Mesenteric fat pad (tissue), 1 donor: ENCODE measurements around the gene PODXL. TPM values are rescaled to one million over a fixed set of nuclear protein-coding genes. Genes with fewer than 3 reads are reported as not detected.
A peak's percentile ranks its signal among the peaks of the same experiment; 100 is the strongest.

ENCODE experiments used
- DNase-seq: peaks from one replicate; pipeline ENCODE4 v3.0.0-alpha.2; 2020; ENCODE audit warnings: low spot score
- total RNA-seq: library from RNA; stranded (reverse); fragmentation: NEBNext Ultra II Directional; extraction: Animal tissue kit (Norgen Biotek cat#: 25700); gene quantifications from one replicate; pipeline ENCODE4 v1.2.1, GENCODE V29; 2021
- donor health status: DM: yes; HTN: yes; CAD: no.

The PODXL gene
- total RNA-seq, 1 donor from 2014 or later: 32.6 TPM

DNA sequence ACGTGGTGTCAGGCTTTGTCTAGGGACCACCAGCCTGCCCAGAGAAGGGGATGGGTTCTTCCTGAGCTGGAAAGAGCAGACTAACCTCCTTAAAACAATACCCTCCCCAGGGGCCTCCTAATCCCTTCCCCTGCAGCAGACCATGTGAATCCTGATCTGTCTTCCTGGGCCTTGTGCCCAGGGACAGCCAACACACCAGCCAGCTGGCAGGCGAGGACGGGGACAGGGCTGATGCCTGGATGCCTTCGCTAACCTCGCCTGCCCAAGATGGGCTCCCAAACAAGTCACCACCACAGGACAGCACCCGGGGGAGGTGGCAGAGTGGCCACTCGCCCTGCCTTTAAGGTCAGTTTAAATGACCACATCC is 17.6 kb downstream of the PODXL start:
- DNase-seq: no peak

- DNase-seq: no peak
Observed at GRCh38 chr7:131538071-131538812, 18.2 kb downstream of the PODXL start.

GRCh38 chr7:131537571-131537978 is 18.9 kb downstream of the PODXL start:
- DNase-seq: no peak

GRCh38 chr7:131536361-131536849 is 20.0 kb downstream of the PODXL start:
- DNase-seq: no peak

GRCh38 chr7:131533566-131534561 is 22.6 kb downstream of the PODXL start:
- no peak for DNase-seq

GRCh38 chr7:131533151-131533559 is 23.3 kb downstream of the PODXL start:
- no peak for DNase-seq

GRCh38 chr7:131532570-131533091 is 23.8 kb downstream of the PODXL start:
- no peak for DNase-seq

GRCh38 chr7:131530137-131530536 is 26.3 kb downstream of the PODXL start:
- no peak for DNase-seq

GRCh38 chr7:131529617-131530016 is 26.8 kb downstream of the PODXL start:
- DNase-seq: no peak

- DNase-seq: no peak
Observed at GRCh38 chr7:131529179-131529578, 27.2 kb downstream of the PODXL start.

- no peak for DNase-seq
Observed at GRCh38 chr7:131527456-131527855, 29.0 kb downstream of the PODXL start.

- DNase-seq: no peak
Observed at GRCh38 chr7:131525820-131526219, 30.6 kb downstream of the PODXL start.

DNA sequence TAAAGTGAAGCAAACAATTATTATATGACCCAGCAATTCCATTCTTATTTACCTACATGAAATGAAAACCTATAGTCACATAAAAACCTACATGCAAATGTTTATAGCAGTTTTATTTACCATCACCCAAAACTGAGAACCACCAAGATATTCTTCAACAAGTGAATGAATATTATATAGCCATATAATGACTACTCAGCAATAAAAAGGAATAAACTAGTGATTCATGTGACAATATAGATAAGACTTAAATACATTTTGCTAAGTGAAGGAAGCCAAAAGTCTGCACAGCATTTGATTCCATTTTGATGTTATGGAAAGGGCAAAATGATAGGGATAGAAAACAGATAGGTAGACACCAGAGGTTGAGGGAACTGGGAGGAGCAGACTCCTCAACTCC is 31.7 kb downstream of the PODXL start:
- DNase-seq: no peak

DNA sequence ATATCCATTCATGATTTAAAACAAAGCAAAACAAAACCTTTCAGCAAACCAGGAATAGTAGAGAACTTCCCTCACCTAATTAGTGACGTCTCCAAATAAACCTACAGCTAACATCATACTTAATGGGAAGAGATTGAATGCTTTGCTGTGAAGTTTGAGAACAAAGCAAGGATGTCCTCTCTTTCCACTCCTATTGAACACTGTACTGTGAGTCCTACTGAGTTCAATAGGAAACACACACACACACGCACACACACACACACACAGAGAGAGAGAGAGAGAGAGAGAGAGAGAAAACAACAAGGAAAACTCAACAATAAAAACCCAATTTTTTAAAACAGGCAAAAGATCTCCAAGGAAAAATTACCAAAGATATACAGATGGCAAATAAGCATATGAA is 32.3 kb downstream of the PODXL start:
- DNase-seq: no peak

DNA sequence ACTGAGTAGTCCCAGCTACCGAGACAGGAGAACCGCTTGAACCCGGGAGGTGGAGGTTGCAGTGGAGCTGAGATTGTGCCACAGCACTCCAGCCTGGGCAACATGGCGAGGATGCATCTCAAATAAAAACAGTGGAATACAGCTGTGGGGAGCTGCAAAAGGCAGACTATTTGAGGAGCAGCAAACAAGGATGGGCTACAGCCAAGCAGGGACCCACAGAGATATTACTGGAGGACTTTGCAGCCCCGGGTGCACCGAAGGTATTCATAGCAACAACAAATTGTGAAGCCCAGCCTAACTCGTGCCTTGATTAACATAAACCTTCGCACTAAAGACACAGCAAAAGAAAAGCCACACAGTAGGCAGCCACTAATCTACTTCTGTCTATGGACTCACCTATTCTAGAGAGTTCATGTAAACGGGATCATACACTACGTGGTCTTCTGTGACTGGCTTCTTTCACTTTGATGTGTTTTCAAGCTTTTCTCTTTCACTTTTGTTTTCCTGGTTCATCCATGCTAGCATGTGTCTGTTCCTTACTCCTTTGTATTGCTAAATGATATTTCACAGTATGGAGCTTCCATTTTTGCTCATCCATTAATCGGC is 34.0 kb downstream of the PODXL start:
- DNase-seq: no peak

GRCh38 chr7:131521651-131522163 is 34.7 kb downstream of the PODXL start:
- DNase-seq: peak; percentile 85

DNA sequence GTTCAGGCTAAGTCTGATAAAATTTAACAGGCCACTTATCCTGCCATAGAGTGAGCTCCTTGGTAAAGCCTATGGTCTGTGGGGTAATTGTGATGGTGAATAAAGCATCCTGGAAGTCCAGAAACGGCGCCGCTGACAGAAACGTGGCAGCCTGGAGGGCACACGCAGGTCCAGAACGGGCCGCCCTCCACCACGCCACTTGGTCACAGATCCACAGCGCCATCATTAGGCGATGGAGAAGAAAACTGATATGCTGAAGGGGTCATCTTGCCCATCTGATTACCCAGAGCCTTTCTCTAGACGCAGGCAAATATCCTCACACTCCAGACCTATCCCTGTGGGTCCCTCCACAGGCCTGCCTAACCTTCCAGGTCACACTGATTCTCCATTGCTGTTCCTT is 37.8 kb downstream of the PODXL start:
- peak; percentile 45 for DNase-seq

- DNase-seq: peak; percentile 28
Observed at GRCh38 chr7:131517218-131517923, 39.1 kb downstream of the PODXL start.

DNA sequence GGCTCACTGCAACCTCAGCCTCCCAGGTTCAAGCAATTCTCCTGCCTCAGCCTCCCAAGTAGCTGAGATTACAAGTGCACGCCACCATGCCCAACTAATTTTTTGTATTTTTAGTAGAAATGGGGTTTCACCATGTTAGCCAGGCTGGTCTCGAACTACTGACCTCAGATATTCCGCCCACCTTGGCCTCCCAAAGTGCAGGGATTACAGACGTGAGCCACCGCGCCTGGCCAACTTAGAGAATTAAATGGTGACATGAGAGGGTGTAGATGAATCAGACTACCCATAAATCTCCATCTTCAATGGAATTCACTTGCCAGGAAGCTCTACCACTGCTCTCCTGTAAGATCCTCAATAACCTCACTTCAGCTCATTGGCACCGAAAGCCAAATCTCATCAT is 41.0 kb downstream of the PODXL start:
- peak; percentile 59 for DNase-seq

GRCh38 chr7:131513245-131514061 is 43.0 kb downstream of the PODXL start:
- DNase-seq: peak; percentile 94
